GM12878 (cell line): Measurements from ENCODE around the gene ZNF827. TPM values are rescaled to one million over a fixed set of nuclear protein-coding genes. Genes with fewer than 3 reads are reported as not detected.
A peak's percentile ranks its signal among the peaks of the same experiment; 100 is the strongest.

Source experiments
- ATAC-seq: fragments of 200-7000 bp; cut with Tn5 transposase; 3 replicates; pipeline ENCODE4 v1.9.1; 2020; ENCODE audit warnings: mild to moderate bottlenecking, moderate library complexity
- BruUV-seq: library from RNA; stranded (reverse); fragments of 400-500 nt; replicated peaks from 2 replicates; lab custom pipeline; 2021; lab: Mats Ljungman, UMichigan
- CTCF ChIA-PET: fragments of 300-600 bp; sonication (Branson Sonifier 250); formaldehyde crosslinking; extraction: SDS; loops from one replicate; lab custom pipeline; 2021; ENCODE audit warnings: inconsistent platforms; lab: Yijun Ruan, JAX
- POLR2A ChIA-PET: fragments of 350-600 bp; formaldehyde crosslinking; extraction: SDS; loops from one replicate; lab custom pipeline; 2021; ENCODE audit warnings: inconsistent platforms; lab: Charles Lee
- RAD21 ChIA-PET: fragments of 300-600 bp; sonication (Branson Sonifier 250); formaldehyde crosslinking; loops from one replicate; lab custom pipeline; 2023; ENCODE audit warnings: antibody characterized with exemption; ENCODE audit not compliant: unreplicated experiment; lab: Charles Lee
- SMC1A ChIA-PET: fragments of 300-600 bp; sonication (Branson Sonifier 250); formaldehyde crosslinking; loops from one replicate; lab custom pipeline; 2023; ENCODE audit not compliant: unreplicated experiment, uncharacterized antibody; lab: Charles Lee
- DNase-seq: peaks from one replicate; pipeline ENCODE4 v3.0.0-alpha.2; 2011; ENCODE audit warnings: low read depth, low spot score
- FAIRE-seq: peaks from 3 replicates; lab custom pipeline; 2011; peaks lifted over from hg19 to GRCh38; lab: Jason Lieb, UNC
- H2AFZ ChIP-seq: 2 replicates; pipeline ENCODE4 v1.6.0; 2011; ENCODE audit warnings: low read depth, low read length, control low read depth; ENCODE audit not compliant: control insufficient read depth
- H3K27ac ChIP-seq: 2 replicates; pipeline ENCODE4 v1.5.1; 2011; ENCODE audit warnings: control low read depth; ENCODE audit not compliant: control insufficient read depth, insufficient read depth
- H3K27me3 ChIP-seq, 2 experiments: replicated peaks in 1 of 2; 2 replicates each; pipeline versions ENCODE4 v1.6.0 to v1.6.1; 2011; ENCODE audit warnings: low read length in 1 of 2; ENCODE audit not compliant: control insufficient read depth in 2 of 2, insufficient read depth in 2 of 2
- H3K36me3 ChIP-seq, 2 experiments: 2 replicates each; pipeline ENCODE4 v1.5.1; 2011; ENCODE audit warnings: low read length in 1 of 2; ENCODE audit not compliant: control insufficient read depth in 2 of 2, insufficient read depth in 2 of 2
- H3K4me1 ChIP-seq: 2 replicates; pipeline ENCODE4 v1.6.1; 2011; ENCODE audit warnings: mild to moderate bottlenecking, low read length, moderate library complexity, mixed read lengths; ENCODE audit not compliant: control insufficient read depth, insufficient read depth
- H3K4me2 ChIP-seq: 2 replicates; pipeline ENCODE4 v1.6.0; 2011; ENCODE audit warnings: control low read depth; ENCODE audit not compliant: control insufficient read depth, insufficient read depth
- H3K4me3 ChIP-seq: fragments of 200-600 bp; sonication (generic); 2 replicates; pipeline ENCODE4 v1.5.1; 2016
- H3K79me2 ChIP-seq: 2 replicates; pipeline ENCODE4 v1.6.0; 2011; ENCODE audit warnings: low read length; ENCODE audit not compliant: control insufficient read depth, insufficient read depth
- H3K9ac ChIP-seq: 2 replicates; pipeline ENCODE4 v1.8.0; 2011; ENCODE audit warnings: low read length, control low read depth, mixed read lengths; ENCODE audit not compliant: control insufficient read depth, insufficient read depth
- H3K9me3 ChIP-seq: replicated peaks from 3 replicates; pipeline ENCODE4 v1.5.1; 2011; ENCODE audit warnings: mild to moderate bottlenecking, low read length; ENCODE audit not compliant: control insufficient read depth, insufficient read depth
- H4K20me1 ChIP-seq: 2 replicates; pipeline ENCODE4 v1.6.0; 2011; ENCODE audit not compliant: control insufficient read depth, insufficient read depth
- ATF2 ChIP-seq: IDR thresholded peaks from 2 replicates; pipeline ENCODE4 v1.6.1; 2012; ENCODE audit warnings: low read length, inconsistent platforms
- BCL11A ChIP-seq: IDR thresholded peaks from 2 replicates; pipeline ENCODE4 v1.6.1; 2011; ENCODE audit warnings: low read depth, low read length
- CTCF ChIP-seq, 3 experiments: IDR thresholded peaks in 2 of 3; conservative IDR thresholded peaks in 1 of 3; 2 replicates each; pipeline ENCODE4 v1.5.1; 2011; ENCODE audit warnings: low read depth in 3 of 3, low read length in 3 of 3, mild to moderate bottlenecking in 3 of 3, control low read depth in 2 of 3, moderate library complexity in 2 of 3, inconsistent platforms in 1 of 3, mixed read lengths in 1 of 3; ENCODE audit not compliant: control insufficient read depth in 2 of 3, insufficient read depth in 1 of 3; ENCODE audit errors: extremely low read depth in 1 of 3
- CUX1 ChIP-seq: IDR thresholded peaks from 2 replicates; pipeline ENCODE4 v1.6.1; 2012; ENCODE audit warnings: improper control_type of control experiment, low read depth, low read length; ENCODE audit not compliant: insufficient replicate concordance
- E2F8 ChIP-seq: fragments of 450-650 bp; IDR thresholded peaks from 2 replicates; pipeline ENCODE4 v1.6.1; 2018; ENCODE audit warnings: mild to moderate bottlenecking, low read depth, moderate library complexity; ENCODE audit not compliant: partially characterized antibody
- EGR1 ChIP-seq, 2 experiments: IDR thresholded peaks; 1 replicate in 1 of 2; 2 replicates in 1 of 2; pipeline ENCODE4 v1.6.1; 2011 to 2012; ENCODE audit warnings: low read depth in 2 of 2, low read length in 2 of 2, borderline replicate concordance in 1 of 2, mild to moderate bottlenecking in 1 of 2, moderate library complexity in 1 of 2
- NFIC ChIP-seq: IDR thresholded peaks from 2 replicates; pipeline ENCODE4 v1.6.1; 2012; ENCODE audit warnings: low read depth, mild to moderate bottlenecking, inconsistent platforms, low read length, moderate library complexity
- POU2F2 ChIP-seq: IDR thresholded peaks from 3 replicates; pipeline ENCODE4 v1.6.1; 2011; ENCODE audit warnings: low read depth, mild to moderate bottlenecking, low read length, borderline replicate concordance
- RUNX3 ChIP-seq: IDR thresholded peaks from 2 replicates; pipeline ENCODE4 v1.6.1; 2012; ENCODE audit warnings: low read length, inconsistent platforms
- WGBS: methylation state at CpG from one replicate; pipeline ENCODE4 v1.1.6; 2016; ENCODE audit warnings: low lambda C conversion rate; ENCODE audit not compliant: insufficient replicate concordance, insufficient coverage; ENCODE audit errors: missing lambda C conversion rate; 5-methylcytosine and 5-hydroxymethylcytosine counted together
- in situ Hi-C: fragments of 300-500 bp; cut with MboI; formaldehyde crosslinking; loops from 9 replicates; pipeline ENCODE4 v1.14.3; 2018; ENCODE audit warnings: mixed read lengths
- intact Hi-C: fragments of 100-400 bp; cut with micrococcal nuclease; formaldehyde crosslinking; loops from one replicate; pipeline ENCODE4 v1.14.2; 2022; ENCODE audit not compliant: unreplicated experiment
- polyA plus RNA-seq, 11 experiments: library from polyadenylated mRNA; depleted of rRNA in 4 of 11; unstranded in 6 of 11; stranded (reverse) in 5 of 11; fragments of >200 nt; fragmentation: Nextera tagmentation in 4 of 11; fragmentation: Illumina TruSeq in 1 of 11; extraction: Ambion mirVana in 4 of 11; extraction: Trizol in 1 of 11; gene quantifications; 1 replicate in 1 of 11; 2 replicates in 10 of 11; pipeline versions ENCODE4 v1.2.1 to v1.2.3, GENCODE V29; 2011 to 2016; ENCODE audit warnings: inconsistent platforms in 2 of 11, missing spikeins in 2 of 11, low read depth in 1 of 11
- total RNA-seq, 4 experiments: library from RNA; depleted of rRNA in 3 of 4; stranded (reverse); fragments of >200 nt in 3 of 4; fragmentation: Illumina TruSeq in 1 of 4; extraction: Trizol in 1 of 4; gene quantifications; 2 replicates each; pipeline versions ENCODE4 v1.2.1 to v1.2.3, GENCODE V29; 2013 to 2021

ZNF827 gene
- total and polyA plus RNA-seq, 10 of the 15 experiments (the other 5 are each of a cell fraction or from before 2014, with no cell fraction given) = 3.8 to 31.5 (median 13.6) TPM

- ATAC-seq = no peak; the same call in none of the 3 replicates
- FAIRE-seq = no peak
- no peak overlapping the region for H3K9ac ChIP-seq
- no peaks in the 10 kb centered on the region for H3K27me3 ChIP-seq
- H3K79me2 ChIP-seq = no peaks in the 10 kb centered on the region
- no peak overlapping the region; the same call in 1 of the 2 replicates for H3K27ac ChIP-seq
- no peak overlapping the region for H3K4me3 ChIP-seq
- ChIA-PET SMC1A (interaction anchor here (1.0 kb wide), 1 partner anchor 10 kb away, joined by 3 read pairs; no protein-coding TSS in a partner anchor), RAD21 (no interaction called here), POLR2A (interaction anchor here (0.5 to 0.7 kb wide), 2 partner anchors 68 to 103 kb away, joined by 3 to 4 read pairs; no protein-coding TSS in a partner anchor), CTCF (interaction anchor here (1.3 kb wide), 1 partner anchor 12 kb away, joined by 4 read pairs; no protein-coding TSS in a partner anchor)
- no peaks in the 10 kb centered on the region for H4K20me1 ChIP-seq
- peaks cover 2 to 40% of the 10 kb centered on the region in 2 experiments for H3K36me3 ChIP-seq
- peaks cover 7% of the 10 kb centered on the region; the same call in 1 of the 2 replicates for H3K4me1 ChIP-seq
- H3K4me2 ChIP-seq = no peak overlapping the region
- in situ Hi-C loops (no loop called here), intact Hi-C loops (no loop called here)
- H2AFZ ChIP-seq = no peak overlapping the region
- 93% methylated on average over 1 of the region's 1 CpG for WGBS
- peaks cover 9% of the 10 kb centered on the region; the same call in 2 of the 3 replicates for H3K9me3 ChIP-seq
- no TSS peak for BruUV-seq
- no peak for DNase-seq
- TF ChIP-seq CTCF (IDR thresholded peaks at IDR 0.05 in 2 of 3, conservative IDR thresholded peaks at IDR 0.05 in 1 of 3; ENCODE audit: control insufficient read depth in 2 of 3, extremely low read depth in 1 of 3, insufficient read depth in 1 of 3, low read depth in 3 of 3, low read length in 3 of 3) (no peak), NFIC (peak; percentile 45; the same call in 1 of the 2 replicates), BCL11A (0 out of 2 replicates have a peak, but pooled peaks have one; percentile 17), E2F8 (no peak), RUNX3 (peak; percentile 80), ATF2 (peak; percentile 47; the same call in 1 of the 2 replicates), CUX1 (no peak), EGR1 (IDR thresholded peaks at IDR 0.05; ENCODE audit: borderline replicate concordance in 1 of 2, low read depth in 2 of 2, low read length in 2 of 2) (no peak), POU2F2 (0 out of 3 replicates have a peak, but pooled peaks have one; percentile 16)
Measured at GRCh38 chr4:145815027-145815612, 123.5 kb downstream of the ZNF827 start.
